ENCODE measurements around the gene MOSMO. TPM values are rescaled to one million over a fixed set of nuclear protein-coding genes. Genes with fewer than 3 reads are reported as not detected.
A peak's percentile ranks its signal among the peaks of the same experiment; 100 is the strongest.
"Not testable (repeated sequence)": the region's sequence is repeated elsewhere in the genome, so short reads cannot be mapped to it uniquely, and the experiment has no call there.

MOSMO gene
- total RNA-seq, 1 donor from 2014 or later = 25.8 TPM

DNA sequence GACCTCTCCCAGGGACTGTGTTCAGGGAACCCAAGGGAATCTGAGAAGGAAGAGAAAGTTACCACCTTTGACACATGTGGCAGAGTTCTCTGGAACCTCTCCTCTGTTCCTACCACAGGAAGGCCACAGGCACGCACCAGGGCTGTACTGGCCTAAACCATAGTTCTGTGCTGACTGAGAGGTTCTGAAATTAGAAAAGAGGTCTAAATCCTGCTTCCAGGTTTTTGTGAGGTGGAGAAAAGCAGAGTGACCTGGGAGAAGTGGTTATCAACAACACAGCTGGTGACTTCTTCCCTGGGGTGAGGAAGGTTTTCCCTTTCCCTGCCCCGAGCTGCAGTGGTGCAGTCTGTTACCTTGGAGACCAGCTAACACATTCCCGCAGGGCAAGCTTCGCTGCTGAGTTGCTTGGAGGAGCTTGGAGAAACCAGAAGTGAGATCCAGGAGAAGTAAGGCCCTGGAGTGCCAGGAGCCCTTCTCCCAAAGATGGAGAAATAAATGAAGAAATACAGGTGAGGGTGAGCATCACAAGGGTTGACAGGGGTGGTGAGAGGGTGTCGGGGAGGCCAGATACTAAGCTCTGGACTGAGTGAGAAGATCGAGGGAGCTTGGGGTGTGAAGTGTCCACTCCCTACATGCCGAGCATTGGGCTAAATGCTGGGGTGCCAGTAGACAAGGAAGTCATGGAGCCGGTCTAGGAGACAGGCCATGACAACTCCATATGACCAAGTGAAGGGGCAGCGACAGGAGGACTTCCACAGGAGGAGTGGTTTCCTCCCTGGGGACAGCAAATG, 84.4 kb downstream of the MOSMO start, which contains the start of gene VWA3A:
TSS of gene VWA3A (plus strand) at position 399 of the 791 bp plus-strand sequence. CDS start at position 496, 97 bp downstream.
- peak; percentile 73 for DNase-seq (ENCODE audit: low spot score)

- DNase-seq (ENCODE audit: low spot score) = no peak
These were observed 85.4 kb downstream of the MOSMO start for GRCh38 chr16:22093331-22093730.

GRCh38 chr16:22093996-22094395, 86.1 kb downstream of the MOSMO start:
- no peak for DNase-seq (ENCODE audit: low spot score)

DNA sequence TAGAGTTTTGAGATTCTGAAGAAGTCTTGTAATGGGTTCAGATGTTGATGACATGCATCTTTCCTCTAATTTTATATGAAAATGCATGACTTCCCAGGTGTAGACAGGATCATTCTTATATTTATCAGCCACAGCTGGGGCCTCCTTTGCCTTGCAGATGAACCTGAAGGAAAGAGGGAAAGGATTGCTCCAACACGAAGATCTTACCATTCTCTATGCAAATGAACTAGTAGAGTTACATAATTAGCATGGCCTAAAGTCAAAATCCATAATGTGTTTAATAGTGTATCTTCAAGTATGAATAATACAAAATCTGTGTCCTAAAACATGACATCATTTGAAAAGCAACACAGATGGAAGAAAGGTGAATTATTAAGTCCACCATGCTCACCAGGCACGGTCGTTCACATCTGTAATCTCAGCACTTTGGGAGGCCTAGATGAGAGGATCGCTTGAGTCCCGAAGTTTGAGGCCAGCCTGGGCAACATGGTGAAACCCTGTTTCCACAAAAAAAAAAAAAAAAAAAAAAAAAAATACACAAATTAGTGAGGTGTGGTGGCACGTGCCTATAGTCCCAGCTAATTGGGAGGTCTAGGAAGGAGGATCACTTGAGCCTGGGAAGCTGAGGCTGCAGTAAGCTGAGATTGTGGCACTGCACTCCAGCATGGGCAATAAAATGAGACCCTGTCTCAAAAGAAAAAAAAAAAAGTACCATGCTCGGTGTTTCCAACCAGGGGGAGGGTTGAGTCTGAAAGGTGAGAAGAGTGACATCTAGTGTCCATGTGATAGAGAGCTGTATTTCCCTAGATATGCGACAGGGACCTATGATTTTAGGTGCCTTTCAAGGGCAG, 90.7 kb downstream of the MOSMO start:
- DNase-seq (ENCODE audit: low spot score) = peak; percentile 44

DNA sequence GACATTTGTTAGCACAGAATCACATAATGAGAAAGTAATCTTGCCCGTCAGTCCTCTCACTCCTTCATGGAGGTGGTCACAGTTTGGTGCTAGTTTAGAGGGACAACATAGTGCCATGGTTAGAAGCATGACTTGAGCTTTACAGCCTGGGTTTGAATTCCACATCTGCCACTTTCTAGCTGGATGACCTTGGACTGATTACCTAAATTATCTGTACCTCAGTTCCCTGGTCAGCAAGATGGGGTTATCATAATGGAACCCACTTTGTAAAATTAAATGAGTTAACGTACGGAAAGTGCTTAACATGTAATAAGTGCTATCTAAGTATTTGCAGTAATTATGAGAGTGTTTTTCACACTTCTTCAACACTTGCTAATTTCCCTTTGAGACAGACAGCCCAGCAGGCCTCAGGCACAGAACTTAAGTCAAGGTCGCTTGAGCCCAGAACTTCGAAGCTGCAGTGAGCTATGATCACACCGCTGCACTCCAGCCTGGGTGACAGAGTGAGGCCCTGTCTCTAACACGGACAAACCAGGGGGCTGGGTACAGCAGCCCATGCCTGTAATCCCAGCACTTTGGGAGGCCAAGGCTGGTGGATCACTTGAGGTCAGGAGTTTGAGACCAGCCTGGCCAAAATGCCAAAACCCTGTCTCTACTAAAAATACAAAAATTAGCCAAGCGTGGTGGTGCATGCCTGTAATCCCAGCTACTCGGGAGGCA, 91.5 kb downstream of the MOSMO start:
- no peak for DNase-seq (ENCODE audit: low spot score)

- no peak for DNase-seq (ENCODE audit: low spot score)
These were observed 95.5 kb downstream of the MOSMO start for GRCh38 chr16:22103441-22103840.

DNA sequence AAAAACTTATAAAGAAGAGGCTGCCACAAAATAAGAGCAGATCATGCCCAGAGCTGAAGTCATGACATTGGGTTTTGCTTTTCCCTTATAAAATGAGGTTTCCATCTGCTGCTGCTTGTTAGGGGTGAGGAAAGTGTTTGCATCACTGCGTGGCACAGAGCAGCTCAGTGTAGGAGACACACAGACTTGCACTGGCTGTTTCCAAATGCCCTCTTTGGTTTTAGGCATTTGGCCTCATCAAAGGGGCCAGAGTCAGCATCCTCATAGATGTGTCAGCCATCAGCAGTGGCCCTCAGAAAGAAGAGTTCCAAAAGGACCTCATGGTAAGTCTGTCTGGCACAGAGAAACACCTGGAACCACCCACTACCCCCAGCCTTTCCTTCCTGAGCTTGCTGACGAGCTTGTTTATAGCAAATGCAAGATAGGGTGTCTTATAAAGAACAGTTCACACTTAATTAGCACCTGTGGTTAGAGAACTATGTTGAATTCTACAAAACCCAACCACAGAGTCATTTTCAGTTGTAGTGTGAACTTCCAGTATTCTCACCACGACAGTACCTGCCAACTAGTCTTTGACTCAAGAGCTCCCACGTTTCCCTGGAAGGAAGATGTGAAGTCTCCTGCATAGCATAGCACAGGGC, 101.5 kb downstream of the MOSMO start:
- no peak for DNase-seq (ENCODE audit: low spot score)

GRCh38 chr16:22111629-22112028, 103.7 kb downstream of the MOSMO start:
- DNase-seq (ENCODE audit: low spot score) = not testable (repeated sequence)

GRCh38 chr16:22116095-22116700, 108.3 kb downstream of the MOSMO start:
- DNase-seq (ENCODE audit: low spot score) = no peak

GRCh38 chr16:22117609-22118008, 109.7 kb downstream of the MOSMO start:
- no peak for DNase-seq (ENCODE audit: low spot score)

DNA sequence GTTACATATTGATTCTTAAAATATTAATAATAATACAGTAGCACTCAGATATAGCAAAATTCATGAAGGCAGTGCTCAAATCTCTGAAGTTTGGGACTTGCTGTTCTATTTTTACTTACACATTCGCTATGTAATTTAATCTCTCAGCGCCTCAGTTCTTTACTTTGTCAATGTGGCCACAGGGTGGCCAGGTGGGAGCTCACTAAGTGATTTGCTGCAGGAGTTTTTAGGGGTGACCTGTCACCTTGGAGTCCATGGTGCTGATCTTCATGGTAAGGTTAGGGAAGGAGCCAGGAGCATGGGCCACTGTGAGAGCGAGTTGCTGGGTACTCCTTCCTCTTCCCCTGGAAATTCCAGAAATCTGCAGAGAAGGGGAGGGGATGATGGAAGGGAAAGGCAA, 112.5 kb downstream of the MOSMO start:
- no peak for DNase-seq (ENCODE audit: low spot score)

GRCh38 chr16:22122239-22122638, 114.3 kb downstream of the MOSMO start:
- no peak for DNase-seq (ENCODE audit: low spot score)

DNA sequence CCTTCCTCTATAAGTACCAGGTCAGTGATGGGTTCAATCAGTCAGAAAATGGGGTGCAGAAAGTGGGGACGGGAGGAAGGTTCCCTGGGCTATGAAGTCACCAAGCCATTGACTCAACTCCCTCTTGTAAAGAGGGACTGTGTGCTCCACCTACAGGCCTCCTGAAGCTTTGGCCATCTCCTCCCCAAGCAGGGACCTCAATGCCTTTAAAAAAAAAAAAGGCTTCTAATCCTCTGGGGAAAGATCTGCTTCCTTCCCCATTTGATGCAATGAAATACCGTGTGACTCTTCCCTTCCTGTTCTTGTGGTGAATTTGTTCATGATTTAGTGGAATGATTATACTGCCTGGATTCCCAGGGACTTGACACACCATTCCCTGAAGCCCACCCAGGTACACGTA, 115.2 kb downstream of the MOSMO start:
- DNase-seq (ENCODE audit: low spot score) = no peak

DNA sequence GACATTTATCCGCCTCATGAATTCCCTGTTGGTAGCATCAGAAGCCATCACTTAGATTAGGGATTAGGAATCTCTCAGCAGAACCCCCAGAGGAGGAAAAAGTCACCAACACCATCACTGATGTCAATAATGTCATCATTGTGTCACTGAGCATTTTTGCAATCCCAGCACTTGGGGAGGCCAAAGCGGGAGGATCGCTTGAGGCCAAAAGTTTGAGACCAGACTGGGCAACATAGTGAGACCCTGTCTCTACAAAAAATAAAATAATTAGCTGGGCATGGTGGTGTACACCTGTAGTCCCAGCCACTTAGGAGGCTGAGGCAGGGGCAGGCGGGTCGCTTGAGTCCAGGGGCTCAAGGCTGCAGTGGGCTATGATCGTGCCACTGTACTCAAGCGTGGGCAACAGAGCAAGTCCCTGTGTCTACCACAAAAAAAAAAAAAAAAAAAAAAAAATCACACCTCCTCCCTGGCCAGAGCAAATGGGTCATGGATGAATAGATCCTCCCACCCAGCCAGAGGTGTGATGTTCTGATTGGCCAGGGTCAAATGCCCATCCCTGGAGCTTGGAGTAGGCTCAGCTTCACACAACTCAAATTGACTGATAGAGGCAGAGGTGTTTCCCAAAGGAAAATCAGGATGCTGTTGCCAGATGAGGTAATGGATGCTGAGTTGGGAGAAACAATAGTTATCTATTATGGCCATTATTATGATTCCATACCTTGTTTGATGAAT, 116.0 kb downstream of the MOSMO start:
- no peak for DNase-seq (ENCODE audit: low spot score)

DNA sequence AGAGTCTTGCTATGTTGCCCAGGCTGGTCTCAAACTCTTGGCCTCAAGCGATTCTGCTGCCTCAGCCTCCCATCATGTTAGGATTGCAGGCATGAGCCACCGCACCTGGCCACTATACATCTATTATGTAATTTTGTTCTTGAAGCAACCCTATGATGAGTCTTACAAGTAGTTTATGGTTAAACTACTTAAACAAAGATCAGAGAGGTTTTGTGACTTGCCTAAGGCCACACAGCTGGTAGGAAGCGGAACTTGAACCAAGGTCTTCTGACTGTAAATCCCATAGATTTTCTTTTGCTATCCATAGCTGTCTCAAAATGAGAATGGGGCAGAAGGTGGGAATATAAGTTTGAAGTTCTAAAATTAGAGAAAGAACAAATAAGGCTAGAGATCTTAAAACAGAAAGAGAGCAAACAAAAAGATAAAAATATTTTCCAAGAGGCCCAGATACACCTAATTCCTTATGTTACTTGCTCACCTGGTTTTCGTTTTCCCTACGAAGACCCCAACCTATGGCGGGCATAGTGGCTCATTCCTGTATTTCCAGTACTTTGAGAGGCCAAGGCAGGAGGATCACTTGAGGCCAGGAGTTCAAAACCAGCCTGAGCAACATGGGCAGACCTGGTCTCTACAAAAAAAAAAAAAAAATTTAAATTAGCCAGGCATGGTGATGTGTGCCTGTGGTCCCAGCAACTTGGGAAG, 116.8 kb downstream of the MOSMO start:
- no peak for DNase-seq (ENCODE audit: low spot score)

DNA sequence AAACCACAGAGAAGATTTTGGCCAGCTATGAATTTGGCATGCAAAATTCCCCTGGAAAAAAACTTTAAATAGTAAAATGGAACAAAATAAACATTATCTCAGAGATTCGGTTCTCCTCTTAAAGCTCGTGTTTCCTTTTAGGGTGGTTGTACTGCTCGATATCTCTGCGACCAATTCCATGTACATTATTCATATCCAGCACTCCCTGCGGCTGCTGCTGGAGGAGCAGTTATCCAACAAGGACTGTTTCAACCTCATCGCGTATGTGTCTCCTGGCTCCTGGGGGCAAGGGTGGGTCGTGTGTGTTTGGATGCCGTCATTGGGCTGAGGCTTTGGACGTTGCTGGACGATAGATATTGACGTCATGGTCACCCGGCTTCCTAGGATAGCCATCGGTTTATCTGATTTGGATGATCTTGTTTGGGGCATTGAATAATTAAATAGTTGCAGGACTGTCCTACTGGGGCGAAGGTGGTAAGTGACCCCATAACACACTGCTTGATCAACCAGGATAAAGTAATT, 118.2 kb downstream of the MOSMO start:
- DNase-seq (ENCODE audit: low spot score) = no peak

- not testable (repeated sequence) for DNase-seq (ENCODE audit: low spot score)
These were observed 120.6 kb downstream of the MOSMO start for GRCh38 chr16:22128537-22128936.

- no peak for DNase-seq (ENCODE audit: low spot score)
These were observed 122.6 kb downstream of the MOSMO start for GRCh38 chr16:22130528-22130927.

- DNase-seq (ENCODE audit: low spot score) = no peak
These were observed 124.9 kb downstream of the MOSMO start for GRCh38 chr16:22132801-22133200.

Data from umbilical cord (tissue), 2 donors.